Sigmoid colon (tissue), 7 donors: ENCODE measurements around the gene NCKAP5. TPM values are rescaled to one million over a fixed set of nuclear protein-coding genes. Genes with fewer than 3 reads are reported as not detected.

ENCODE experiments used
- DNase-seq: peaks from one replicate; pipeline ENCODE4 v3.0.0-alpha.2; 2019
- H3K27ac ChIP-seq, 4 donors: fragments of 200-600 bp; sonication (generic); one replicate each; pipeline ENCODE4 v1.5.1; 2016 to 2019; ENCODE audit warnings: mild to moderate bottlenecking in 1 of 4
- H3K27me3 ChIP-seq, 3 donors: fragments of 200-600 bp; sonication (generic); one replicate each; pipeline ENCODE4 v1.5.1; 2019; ENCODE audit warnings: mild to moderate bottlenecking in 1 of 3
- H3K36me3 ChIP-seq, 4 donors: fragments of 200-600 bp; sonication (generic); one replicate each; pipeline ENCODE4 v1.5.1; 2016 to 2019
- H3K4me1 ChIP-seq, 4 donors: fragments of 200-600 bp; sonication (generic); one replicate each; pipeline ENCODE4 v1.5.1; 2017 to 2019
- H3K4me3 ChIP-seq, 4 donors: fragments of 200-600 bp; sonication (generic); one replicate each; pipeline ENCODE4 v1.5.1; 2017 to 2019; ENCODE audit warnings: mild to moderate bottlenecking in 2 of 4, moderate library complexity in 1 of 4
- H3K9me3 ChIP-seq, 4 donors: fragments of 200-600 bp in 3 of 4; sonication (generic) in 3 of 4; one replicate each; pipeline versions ENCODE4 v1.5.1 to v1.6.1; 2013 to 2019
- CTCF ChIP-seq, 4 experiments: fragments of 450-650 bp in 3 of 4; fragments of 200-600 bp in 1 of 4; IDR thresholded peaks; one replicate each; pipeline ENCODE4 v1.5.1; 2016 to 2019; ENCODE audit warnings: antibody characterized with exemption in 4 of 4, mild to moderate bottlenecking in 3 of 4, moderate library complexity in 2 of 4
- EP300 ChIP-seq, 4 donors: sonication (generic); formaldehyde crosslinking; IDR thresholded peaks; one replicate each; pipeline ENCODE4 v1.6.1; 2017; ENCODE audit warnings: antibody characterized with exemption in 4 of 4
- POLR2A ChIP-seq, 2 donors: fragments of 450-650 bp; IDR thresholded peaks; one replicate each; pipeline ENCODE4 v1.6.1; 2016; ENCODE audit warnings: antibody characterized with exemption in 2 of 2, mild to moderate bottlenecking in 2 of 2, moderate library complexity in 2 of 2
- POLR2AphosphoS5 ChIP-seq, 4 donors: sonication (generic); formaldehyde crosslinking; IDR thresholded peaks; one replicate each; pipeline ENCODE4 v1.6.1; 2017; ENCODE audit warnings: antibody characterized with exemption in 4 of 4
- whole genome bisulfite sequencing, 2 donors: extraction: QIAGEN DNeasy Blood & Tissue Kit; methylation state at CpG; one replicate each; pipeline ENCODE4 v1.1.7; 2013; 5-methylcytosine and 5-hydroxymethylcytosine counted together
- intact Hi-C: fragments of 100-400 bp; cut with DNase I; formaldehyde crosslinking; loops from one replicate; pipeline ENCODE4 v1.15.1; 2023
- polyA plus RNA-seq, 3 donors: library from polyadenylated mRNA; stranded (reverse); fragments of 200-250 nt; gene quantifications; one replicate each; pipeline ENCODE4 v1.2.3, GENCODE V29; 2013
- total RNA-seq, 4 donors: library from RNA; depleted of rRNA; stranded (reverse); fragments of >200 nt; gene quantifications; one replicate each; pipeline ENCODE4 v1.1.0, GENCODE V29; 2016
- donor health status: healthy with polysubstance abuse.
- donor health status: Bipolar disorder and iron deficiency.
- donor health status: healthy.

Gene NCKAP5
- total and polyA plus RNA-seq, 7 donors = under 0.01 to 3.7 (median 0.60) TPM

- 84 to 88% methylated on average over 5 of the region's 5 CpGs for WGBS, 2 donors
- no peaks in the 10 kb centered on the region for H3K4me1 ChIP-seq
- no peaks in the 10 kb centered on the region for H3K36me3 ChIP-seq
- H3K27me3 ChIP-seq = no peaks in the 10 kb centered on the region
- intact Hi-C loops = no loop called here
- H3K9me3 ChIP-seq = no peaks in the 10 kb centered on the region
- TF ChIP-seq POLR2AphosphoS5 (IDR thresholded peaks at IDR 0.05) (no peak), CTCF (IDR thresholded peaks at IDR 0.05) (no peak), POLR2A (IDR thresholded peaks at IDR 0.05) (no peak), EP300 (IDR thresholded peaks at IDR 0.05) (no peak)
- no peak overlapping the region for H3K27ac ChIP-seq
- no peak overlapping the region for H3K4me3 ChIP-seq
- DNase-seq = no peak
Observed at GRCh38 chr2:132883430-132883829, 684.8 kb downstream of the NCKAP5 start.

DNA sequence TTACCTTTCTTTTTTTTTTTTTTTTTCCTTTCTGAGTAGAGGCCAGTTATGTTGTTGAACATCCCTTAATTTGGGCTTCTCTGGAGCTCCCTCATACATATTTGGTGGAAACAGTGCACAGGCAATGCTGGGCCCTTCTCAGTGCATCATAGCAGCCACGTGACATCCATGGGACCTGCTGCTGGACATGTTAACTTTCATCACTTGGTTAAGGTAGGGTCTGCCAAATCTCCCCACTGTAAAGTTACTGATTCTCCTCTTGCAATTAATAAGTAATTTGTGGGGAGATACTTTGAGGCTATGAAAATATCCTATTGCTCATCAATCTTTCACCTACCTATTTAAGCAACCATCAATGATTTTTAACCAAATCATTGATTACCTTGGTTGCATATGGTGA lies 686.7 kb downstream of the NCKAP5 start:
- Histone ChIP-seq H3K4me1 (no peaks in the 10 kb centered on the region), H3K36me3 (no peaks in the 10 kb centered on the region), H3K4me3 (no peak overlapping the region), H3K9me3 (no peaks in the 10 kb centered on the region), H3K27me3 (no peaks in the 10 kb centered on the region), H3K27ac (no peak overlapping the region)
- DNase-seq = no peak
- intact Hi-C loops = no loop called here
- no peak for TF ChIP-seq POLR2AphosphoS5 (IDR thresholded peaks at IDR 0.05)
- no peak for TF ChIP-seq CTCF (IDR thresholded peaks at IDR 0.05)
- TF ChIP-seq EP300 (IDR thresholded peaks at IDR 0.05) = no peak
- TF ChIP-seq POLR2A (IDR thresholded peaks at IDR 0.05) = no peak
- 83 to 89% methylated on average over 1 of the region's 1 CpG for WGBS, 2 donors

GRCh38 chr2:132877923-132878322 lies 690.3 kb downstream of the NCKAP5 start:
- H3K27me3 ChIP-seq = no peaks in the 10 kb centered on the region
- WGBS, 2 donors = 94 to 97% methylated on average over 9 of the region's 9 CpGs
- DNase-seq = no peak
- no peak for TF ChIP-seq POLR2A (IDR thresholded peaks at IDR 0.05)
- no peak for TF ChIP-seq EP300 (IDR thresholded peaks at IDR 0.05)
- TF ChIP-seq CTCF (IDR thresholded peaks at IDR 0.05) = no peak
- no peak for TF ChIP-seq POLR2AphosphoS5 (IDR thresholded peaks at IDR 0.05)
- no peaks in the 10 kb centered on the region for H3K4me1 ChIP-seq
- H3K9me3 ChIP-seq = no peaks in the 10 kb centered on the region
- intact Hi-C loops = no loop called here
- H3K36me3 ChIP-seq = no peaks in the 10 kb centered on the region
- H3K4me3 ChIP-seq = no peak overlapping the region
- H3K27ac ChIP-seq = no peak overlapping the region

- no peak for TF ChIP-seq POLR2AphosphoS5 (IDR thresholded peaks at IDR 0.05)
- TF ChIP-seq POLR2A (IDR thresholded peaks at IDR 0.05) = no peak
- TF ChIP-seq EP300 (IDR thresholded peaks at IDR 0.05) = no peak
- TF ChIP-seq CTCF (IDR thresholded peaks at IDR 0.05) = no peak
- no peaks in the 10 kb centered on the region for H3K9me3 ChIP-seq
- H3K4me3 ChIP-seq = no peak overlapping the region
- DNase-seq = no peak
- H3K27me3 ChIP-seq = no peaks in the 10 kb centered on the region
- WGBS, 2 donors = 80 to 86% methylated on average over 5 of the region's 5 CpGs
- intact Hi-C loops = no loop called here
- no peaks in the 10 kb centered on the region for H3K36me3 ChIP-seq
- no peak overlapping the region for H3K27ac ChIP-seq
- H3K4me1 ChIP-seq = no peaks in the 10 kb centered on the region
Observed at GRCh38 chr2:132876745-132877391, 691.4 kb downstream of the NCKAP5 start.

DNA sequence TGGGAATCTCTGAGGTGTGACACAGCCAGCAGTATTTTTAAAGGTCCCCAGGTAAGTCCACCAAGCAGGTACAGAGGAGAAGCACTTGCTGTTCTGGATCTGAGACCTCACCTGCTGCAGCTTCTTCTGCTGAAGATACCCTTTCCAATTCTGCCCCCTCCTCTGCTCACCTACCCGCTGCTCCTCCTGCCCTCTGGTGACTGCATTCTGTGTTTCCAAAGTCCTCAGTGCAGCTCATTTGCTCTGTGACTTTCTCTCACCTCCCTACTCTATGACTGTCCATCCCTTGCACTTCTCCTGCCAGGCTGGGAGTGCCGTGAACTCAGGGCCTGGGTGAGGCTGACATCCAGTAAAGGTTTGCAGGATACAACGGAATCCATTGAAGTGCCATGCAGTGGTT lies 693.1 kb downstream of the NCKAP5 start:
- no peaks in the 10 kb centered on the region for H3K9me3 ChIP-seq
- no peak for DNase-seq
- H3K36me3 ChIP-seq = no peaks in the 10 kb centered on the region
- no peak overlapping the region for H3K4me3 ChIP-seq
- TF ChIP-seq POLR2AphosphoS5 (IDR thresholded peaks at IDR 0.05) (no peak), CTCF (IDR thresholded peaks at IDR 0.05) (no peak), POLR2A (IDR thresholded peaks at IDR 0.05) (no peak), EP300 (IDR thresholded peaks at IDR 0.05) (no peak)
- H3K4me1 ChIP-seq = no peaks in the 10 kb centered on the region
- intact Hi-C loops = no loop called here
- WGBS, 2 donors = 90 to 93% methylated on average over 3 of the region's 3 CpGs
- no peak overlapping the region for H3K27ac ChIP-seq
- no peaks in the 10 kb centered on the region for H3K27me3 ChIP-seq
